ENCODE measurements around the gene TAF1C.
"Not testable (repeated sequence)": the region's sequence is repeated elsewhere in the genome, so short reads cannot be mapped to it uniquely, and the experiment has no call there.

The TAF1C gene

DNA sequence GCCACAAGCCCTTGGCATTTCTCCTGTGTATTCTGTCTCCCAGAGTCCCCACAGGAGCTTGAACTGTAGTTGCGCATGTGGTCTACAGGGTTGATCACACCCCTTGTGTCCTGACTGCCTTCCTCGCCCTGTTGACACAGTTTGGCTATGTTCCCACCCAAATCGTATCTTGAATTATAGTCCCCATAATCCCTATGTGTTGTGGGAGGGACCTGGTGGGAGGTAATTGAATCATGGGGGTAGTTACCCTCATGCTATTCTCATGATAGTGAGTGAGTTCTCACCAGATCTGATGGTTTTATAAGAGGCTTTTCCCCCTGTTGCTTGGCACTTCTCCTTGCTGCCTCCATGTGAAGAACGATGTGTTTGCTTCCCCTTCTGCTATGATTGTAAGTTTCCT is 25.3 kb upstream of the TAF1C start:
- DNase-seq (ENCODE audit: low read depth), result no peak

- DNase-seq (ENCODE audit: low read depth), result no peak
Measured at GRCh38 chr16:84209989-84210388, 23.1 kb upstream of the TAF1C start.

DNA sequence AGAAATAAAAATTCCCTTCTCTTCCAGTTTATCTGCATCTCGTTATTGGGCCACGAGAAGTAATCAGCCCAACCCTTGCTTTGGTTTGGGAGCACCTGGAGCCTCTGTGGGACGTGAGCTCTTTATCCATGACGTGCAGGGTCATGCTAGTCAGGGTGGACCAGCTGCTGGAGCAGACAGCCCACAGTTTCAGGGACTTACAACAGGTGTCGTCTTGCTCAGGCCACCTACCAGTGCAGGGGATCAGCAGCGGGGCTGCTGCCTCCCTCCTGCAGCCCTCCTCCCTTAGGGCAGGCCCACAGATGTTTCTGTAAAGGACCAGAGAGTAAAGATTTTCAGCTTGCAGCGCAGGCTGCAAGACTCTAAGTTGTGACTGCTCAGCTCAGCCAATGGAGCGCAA is 21.0 kb upstream of the TAF1C start:
- no peak for DNase-seq (ENCODE audit: low read depth)

- no peak for DNase-seq (ENCODE audit: low read depth)
Measured at GRCh38 chr16:84207251-84207650, 20.4 kb upstream of the TAF1C start.

DNA sequence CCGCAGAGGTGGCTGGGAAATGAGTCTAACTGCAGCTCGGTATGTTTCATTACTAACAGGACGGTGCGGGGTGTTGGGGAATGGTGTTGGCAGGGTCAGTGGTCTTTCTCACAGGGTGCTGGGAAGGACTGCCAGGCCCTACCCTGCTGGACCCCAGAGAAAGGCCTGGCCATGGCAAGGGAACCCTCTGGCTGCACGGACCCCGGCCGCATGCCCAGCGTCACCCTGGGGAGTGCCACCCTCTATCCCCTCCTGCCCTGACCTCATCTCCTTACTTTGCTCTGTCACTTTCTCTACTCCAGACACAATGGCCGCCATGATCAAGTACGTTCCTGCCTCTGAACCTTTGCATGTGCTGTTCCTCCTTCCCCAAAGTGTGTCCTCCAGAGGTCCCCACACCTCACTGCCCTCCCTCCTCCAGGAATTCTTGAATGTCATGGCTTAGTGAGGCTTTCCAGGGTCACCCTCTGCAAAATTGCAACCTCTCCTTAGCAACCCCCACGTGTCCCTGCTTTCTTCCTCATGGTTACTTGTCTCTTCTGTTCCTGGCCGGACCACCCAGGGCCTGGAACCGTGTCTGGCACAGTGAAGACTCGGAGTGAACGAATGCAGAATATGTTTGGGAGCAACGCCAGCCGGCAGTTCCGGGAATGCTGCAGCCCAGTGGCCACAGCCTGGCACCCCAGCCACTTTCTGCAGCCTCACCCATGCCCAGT is 19.3 kb upstream of the TAF1C start:
- DNase-seq (ENCODE audit: low read depth), result no peak

GRCh38 chr16:84205123-84205522 is 18.3 kb upstream of the TAF1C start:
- DNase-seq (ENCODE audit: low read depth), result not testable (repeated sequence)

DNA sequence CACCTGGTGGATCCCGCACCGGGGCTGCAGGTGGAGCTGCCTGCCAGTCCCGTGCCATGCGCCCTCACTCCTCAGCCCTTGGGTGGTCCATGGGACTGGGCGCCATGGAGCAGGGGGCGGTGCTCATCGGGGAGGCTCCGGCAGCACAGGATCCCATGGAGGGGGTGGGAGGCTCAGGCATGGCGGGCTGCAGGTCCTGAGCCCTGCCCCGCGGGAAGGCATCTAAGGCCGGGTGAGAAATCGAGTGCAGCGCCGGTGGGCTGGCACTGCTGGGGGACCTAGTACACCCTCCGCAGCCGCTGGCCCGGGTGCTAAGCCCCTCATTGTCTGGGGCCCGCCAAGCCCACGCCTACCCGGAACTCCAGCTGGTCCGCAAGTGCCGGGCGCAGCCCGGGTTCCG is 17.7 kb upstream of the TAF1C start:
- not testable (repeated sequence) for DNase-seq (ENCODE audit: low read depth)

- DNase-seq (ENCODE audit: low read depth), result no peak
Measured at GRCh38 chr16:84199861-84200260, 13.0 kb upstream of the TAF1C start.

DNA sequence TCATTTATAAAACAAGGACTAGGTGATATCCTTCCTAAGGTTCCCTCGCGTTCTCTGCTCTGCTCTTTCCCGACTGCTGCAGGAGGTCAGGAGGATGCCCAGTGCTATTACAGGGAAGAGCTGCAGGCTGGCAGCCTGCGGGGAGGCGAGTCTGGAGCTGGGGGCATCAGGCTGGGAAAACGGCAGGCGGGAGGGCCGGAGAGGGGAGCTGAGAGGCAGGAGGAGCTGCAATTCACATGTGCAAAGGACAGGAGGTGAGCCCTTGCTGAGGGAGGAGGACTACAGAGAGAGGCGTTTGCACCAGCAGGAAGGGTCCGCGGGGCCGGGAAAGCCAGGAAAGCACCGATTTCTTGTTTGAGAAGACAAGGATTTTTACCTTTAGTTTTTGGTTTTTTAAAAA is 12.2 kb upstream of the TAF1C start:
- no peak for DNase-seq (ENCODE audit: low read depth)

DNA sequence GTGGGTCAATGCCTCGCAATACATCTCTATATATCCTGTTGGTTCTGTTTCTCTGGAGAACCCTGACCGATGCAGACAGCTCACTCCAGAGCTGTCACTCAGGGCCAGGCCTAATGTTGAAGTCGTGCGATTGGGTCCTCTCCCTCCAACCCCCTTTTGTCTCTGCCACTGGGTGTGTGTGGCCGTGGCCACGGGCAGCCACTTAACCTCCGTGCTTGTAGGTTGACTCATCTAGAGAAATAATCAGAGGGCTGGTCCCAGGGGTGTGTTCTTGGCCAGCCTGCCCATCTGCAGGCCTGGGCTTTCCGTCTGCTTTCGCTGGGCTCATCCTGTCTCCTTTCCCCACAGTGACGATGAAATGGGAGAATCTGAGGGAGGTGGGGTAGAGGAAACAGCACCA is 11.5 kb upstream of the TAF1C start:
- DNase-seq (ENCODE audit: low read depth), result peak; percentile 49

DNA sequence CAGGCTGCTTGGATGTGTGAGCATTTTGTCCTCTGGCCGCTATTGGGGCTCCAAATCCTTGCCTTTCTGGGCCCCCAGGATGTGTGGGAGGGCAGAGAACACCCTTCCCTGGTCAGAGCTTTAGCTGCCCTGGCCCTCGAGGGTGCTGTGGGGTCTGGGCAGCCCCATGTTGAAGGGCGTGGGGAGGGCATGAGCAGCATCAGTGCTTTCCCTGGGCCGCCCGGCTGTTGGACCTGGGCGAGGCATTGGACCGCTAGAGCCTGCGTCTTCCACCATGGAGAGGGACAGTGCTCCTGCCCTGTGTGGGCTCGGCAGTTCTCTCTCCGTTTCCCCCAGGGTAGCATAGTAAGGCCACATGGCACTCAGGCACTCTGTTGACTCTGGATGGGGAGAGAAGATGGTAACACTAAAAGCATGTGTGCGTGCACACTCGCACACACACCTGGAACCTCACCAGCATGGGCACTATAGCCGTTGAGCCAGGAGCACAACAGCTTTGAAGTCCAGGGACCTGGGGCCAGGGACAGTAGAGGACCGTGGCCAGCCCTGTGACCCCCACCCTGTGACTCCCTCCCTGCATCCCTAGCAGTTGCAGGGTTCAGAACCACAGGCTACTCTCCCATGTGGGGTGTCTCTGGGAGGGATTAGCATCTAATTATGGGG is 10.7 kb upstream of the TAF1C start:
- DNase-seq (ENCODE audit: low read depth), result no peak

GRCh38 chr16:84196727-84197394 is 10.0 kb upstream of the TAF1C start:
- no peak for DNase-seq (ENCODE audit: low read depth)

DNA sequence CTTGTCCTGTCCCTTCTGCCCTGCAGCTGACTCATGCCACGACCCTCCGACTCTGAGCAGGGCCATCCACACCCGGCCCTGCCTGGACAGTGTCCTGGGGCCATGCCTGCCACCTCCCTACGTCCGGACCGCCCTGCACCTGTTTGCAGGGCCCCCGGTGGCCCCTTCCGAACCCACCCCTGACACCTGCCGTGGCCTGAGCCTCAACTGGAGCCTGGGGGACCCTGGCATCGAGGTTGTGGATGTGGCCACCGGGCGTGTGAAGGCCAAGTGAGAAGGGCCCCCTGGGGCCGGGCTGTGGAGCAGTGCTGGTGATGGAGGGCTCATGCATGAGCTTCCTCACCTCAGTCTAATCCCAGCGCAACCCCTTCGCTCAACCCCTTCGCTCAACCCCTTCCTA is 9.2 kb upstream of the TAF1C start:
- no peak for DNase-seq (ENCODE audit: low read depth)

DNA sequence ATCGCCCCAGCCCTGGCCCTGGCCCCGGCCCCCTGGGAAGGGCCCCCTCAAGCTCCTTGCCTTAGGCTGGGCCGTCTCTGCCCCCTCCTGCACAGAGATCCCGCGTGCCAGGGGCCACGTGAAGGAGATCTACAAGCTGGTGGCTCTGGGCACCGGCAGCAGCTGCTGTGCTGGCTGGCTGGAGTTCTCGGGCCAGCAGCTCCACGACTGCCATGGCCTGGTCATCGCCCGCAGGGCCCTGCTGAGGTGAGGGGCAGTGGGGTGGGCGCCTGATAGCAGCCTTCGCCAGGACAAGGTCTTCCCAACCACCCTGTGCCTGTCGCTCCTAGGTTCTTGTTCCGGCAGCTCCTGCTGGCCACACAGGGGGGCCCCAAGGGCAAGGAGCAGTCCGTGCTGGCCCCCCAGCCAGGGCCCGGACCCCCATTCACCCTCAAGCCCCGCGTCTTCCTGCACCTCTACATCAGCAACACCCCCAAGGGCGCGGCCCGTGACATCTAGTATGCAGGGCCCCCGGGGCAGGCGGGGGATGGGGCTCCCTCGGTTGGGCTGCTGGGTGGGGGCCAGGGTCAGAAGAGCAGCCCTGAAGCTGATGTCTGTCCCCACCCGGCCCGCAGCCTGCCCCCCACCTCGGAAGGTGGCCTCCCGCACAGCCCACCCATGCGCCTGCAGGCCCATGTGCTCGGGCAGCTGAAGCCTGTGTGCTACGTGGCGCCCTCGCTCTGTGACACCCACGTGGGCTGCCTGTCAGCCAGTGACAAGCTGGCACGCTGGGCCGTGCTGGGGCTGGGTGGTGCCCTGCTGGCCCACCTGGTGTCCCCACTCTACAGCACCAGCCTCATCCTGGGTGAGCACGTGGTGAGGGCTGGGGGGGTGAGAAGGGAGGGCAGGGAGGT is 8.6 kb upstream of the TAF1C start:
- DNase-seq (ENCODE audit: low read depth), result no peak

GRCh38 chr16:84194470-84195200 is 7.8 kb upstream of the TAF1C start:
- no peak for DNase-seq (ENCODE audit: low read depth)

- DNase-seq (ENCODE audit: low read depth), result no peak
Measured at GRCh38 chr16:84194018-84194417, 7.2 kb upstream of the TAF1C start.

DNA sequence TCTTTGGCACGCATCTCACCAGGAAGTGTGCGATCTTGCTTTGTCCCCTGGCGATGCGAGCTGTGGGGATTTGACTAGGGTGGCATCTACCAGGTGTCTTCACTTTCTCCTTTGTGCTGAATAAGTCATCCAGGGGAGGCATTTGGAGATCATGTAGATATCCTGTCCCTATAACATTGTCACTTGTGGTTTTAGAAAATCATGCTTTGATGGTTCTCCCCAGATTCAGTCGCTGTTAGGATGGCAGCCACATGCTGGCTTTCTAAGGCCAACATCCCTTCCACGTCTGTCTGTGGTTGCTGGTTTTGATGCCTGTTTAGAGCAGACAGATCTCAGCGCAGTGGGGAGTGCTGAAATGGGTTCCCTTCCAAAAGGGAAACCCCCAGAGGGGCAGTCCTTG is 6.6 kb upstream of the TAF1C start:
- DNase-seq (ENCODE audit: low read depth), result no peak

- no peak for DNase-seq (ENCODE audit: low read depth)
Measured at GRCh38 chr16:84191466-84191865, 4.6 kb upstream of the TAF1C start.

DNA sequence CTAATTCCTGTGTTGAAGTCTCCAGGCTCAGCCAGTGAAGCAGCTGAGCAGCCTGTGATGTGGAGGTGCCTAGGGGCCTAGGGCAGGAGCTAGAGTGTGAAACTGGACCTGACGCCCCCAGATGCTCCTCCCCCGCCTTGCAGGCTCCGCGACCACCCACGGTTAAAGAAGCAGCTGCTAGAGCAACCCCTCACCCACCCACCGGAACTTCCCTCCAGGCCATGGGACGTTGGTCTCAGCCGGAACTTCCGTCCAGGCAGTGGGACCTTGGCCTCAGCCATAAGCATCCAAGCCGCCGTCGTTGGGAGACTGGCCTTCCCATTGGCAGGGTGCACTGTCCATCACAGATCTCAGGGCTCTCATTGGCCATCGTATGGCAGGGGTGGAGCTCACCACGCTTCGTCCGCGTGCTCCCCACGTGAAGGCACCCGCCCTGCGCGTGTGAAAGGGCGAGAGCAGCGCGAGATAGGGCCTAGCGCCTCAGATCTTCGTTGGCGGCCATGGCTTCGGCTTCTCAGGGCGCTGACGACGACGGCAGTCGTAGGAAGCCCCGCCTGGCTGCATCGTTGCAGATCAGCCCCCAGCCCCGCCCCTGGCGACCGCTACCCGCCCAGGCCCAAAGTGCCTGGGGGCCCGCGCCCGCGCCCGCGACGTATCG is 4.0 kb upstream of the TAF1C start, which contains the start of gene ADAD2:
ADAD2 (plus strand) TSS at position 427 of the 658 bp plus-strand sequence; CDS start at position 501, 74 bp downstream.
- DNase-seq (ENCODE audit: low read depth), result no peak

DNA sequence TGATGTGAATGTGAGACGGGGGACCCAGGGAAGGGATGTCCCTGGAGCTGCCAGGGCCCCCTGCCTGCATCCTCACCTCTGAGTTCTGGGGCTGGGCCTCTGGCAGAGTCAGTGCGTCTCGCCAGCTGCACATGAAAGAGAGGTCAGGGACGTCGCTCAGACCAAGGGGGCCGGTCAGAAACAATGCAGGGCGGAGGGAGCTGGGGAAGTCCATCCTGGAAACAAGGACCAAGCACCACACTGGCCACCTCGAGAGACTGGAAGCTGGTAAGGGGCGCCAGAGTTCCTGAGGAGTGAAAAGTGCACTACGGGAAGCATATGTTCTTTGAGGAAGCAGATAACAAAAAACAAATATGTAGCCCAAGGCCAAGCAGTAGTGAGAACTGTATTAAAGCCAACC is 2.1 kb downstream of the TAF1C start:
- DNase-seq (ENCODE audit: low read depth), result no peak
